ENCODE data around the gene ZNF511. TPM values are rescaled to one million over a fixed set of nuclear protein-coding genes. Genes with fewer than 3 reads are reported as not detected.

Gene ZNF511
- total RNA-seq, 1 experiment from 2014 or later = 42.7 TPM

- peaks cover 13% of the 10 kb centered on the region for H3K36me3 Mint-ChIP-seq (ENCODE audit: insufficient read depth, unreplicated experiment)
- peak; percentile 25 for DNase-seq (ENCODE audit: unreplicated experiment)
- no peaks in the 10 kb centered on the region for H3K27me3 Mint-ChIP-seq (ENCODE audit: insufficient read depth, unreplicated experiment)
- no peaks in the 10 kb centered on the region for H3K9me3 Mint-ChIP-seq (ENCODE audit: unreplicated experiment)
- intact Hi-C loops (cut with micrococcal nuclease) = no loop called here
- peaks cover 16% of the 10 kb centered on the region for H3K4me1 Mint-ChIP-seq (ENCODE audit: insufficient read depth, unreplicated experiment)
- H3K27ac Mint-ChIP-seq (ENCODE audit: low read depth, unreplicated experiment) = no peak overlapping the region
- H3K4me3 Mint-ChIP-seq (ENCODE audit: unreplicated experiment) = peak overlapping the region; percentile 40
- BruUV-seq (replicated peaks) = no TSS peak
- POLR2A ChIA-PET = interaction anchor here (1.2 to 4.7 kb wide), 2 partner anchors 17 kb away, joined by 4 to 45 read pairs; no protein-coding TSS in a partner anchor
- TF ChIP-seq CTCF (IDR thresholded peaks at IDR 0.05; ENCODE audit: unreplicated experiment) = no peak
- CTCF ChIA-PET = interaction anchor here (0.6 to 1.1 kb wide), 5 partner anchors 9 to 130 kb away, joined by 3 to 4 read pairs (median 3); partner anchors contain the start of gene FUOM
Measured at GRCh38 chr10:133275684-133276092, 33.0 kb upstream of the ZNF511 start.

GRCh38 chr10:133276100-133276434 lies 32.6 kb upstream of the ZNF511 start:
- DNase-seq (ENCODE audit: unreplicated experiment) = no peak
- H3K36me3 Mint-ChIP-seq (ENCODE audit: insufficient read depth, unreplicated experiment) = peaks cover 13% of the 10 kb centered on the region
- no peak overlapping the region for H3K27ac Mint-ChIP-seq (ENCODE audit: low read depth, unreplicated experiment)
- peak overlapping the region; percentile 40 for H3K4me3 Mint-ChIP-seq (ENCODE audit: unreplicated experiment)
- H3K9me3 Mint-ChIP-seq (ENCODE audit: unreplicated experiment) = no peaks in the 10 kb centered on the region
- TF ChIP-seq CTCF (IDR thresholded peaks at IDR 0.05; ENCODE audit: unreplicated experiment) = no peak
- POLR2A ChIA-PET = interaction anchor here (4.7 kb wide), 1 partner anchor 18 kb away, joined by 45 read pairs; no protein-coding TSS in a partner anchor
- no peaks in the 10 kb centered on the region for H3K27me3 Mint-ChIP-seq (ENCODE audit: insufficient read depth, unreplicated experiment)
- no TSS peak for BruUV-seq (replicated peaks)
- peaks cover 16% of the 10 kb centered on the region for H3K4me1 Mint-ChIP-seq (ENCODE audit: insufficient read depth, unreplicated experiment)
- intact Hi-C loops (cut with micrococcal nuclease) = no loop called here
- CTCF ChIA-PET = interaction anchor here (0.6 to 1.1 kb wide), 2 partner anchors 19 to 130 kb away, joined by 3 to 4 read pairs; no protein-coding TSS in a partner anchor

GRCh38 chr10:133276435-133277201 lies 32.1 kb upstream of the ZNF511 start, which contains the start of gene ADAM8:
TSS of gene ADAM8 (minus strand) at chr10:133276868. CDS start at chr10:133276817, 51 bp downstream.
- Mint-ChIP-seq H3K4me1 (ENCODE audit: insufficient read depth, unreplicated experiment) (peaks cover 16% of the 10 kb centered on the region), H3K27ac (ENCODE audit: low read depth, unreplicated experiment) (peak within 1 kb of the TSS; percentile 85), H3K36me3 (ENCODE audit: insufficient read depth, unreplicated experiment) (peaks cover 19% of the 10 kb centered on the region), H3K4me3 (ENCODE audit: unreplicated experiment) (peak within 1 kb of the TSS; percentile 40), H3K9me3 (ENCODE audit: unreplicated experiment) (no peaks in the 10 kb centered on the region), H3K27me3 (ENCODE audit: insufficient read depth, unreplicated experiment) (no peaks in the 10 kb centered on the region)
- TF ChIP-seq CTCF (IDR thresholded peaks at IDR 0.05; ENCODE audit: unreplicated experiment) = no peak
- DNase-seq (ENCODE audit: unreplicated experiment) = no peak
- ChIA-PET POLR2A (interaction anchor here (1.7 to 4.7 kb wide), 2 partner anchors 9 to 18 kb away, joined by 6 to 45 read pairs; no protein-coding TSS in a partner anchor), CTCF (interaction anchor here (0.6 to 1.5 kb wide), 4 partner anchors 7 to 206 kb away, joined by 3 to 4 read pairs (median 3); no protein-coding TSS in a partner anchor)
- intact Hi-C loops (cut with micrococcal nuclease) = no loop called here
- no TSS peak for BruUV-seq (replicated peaks)

GRCh38 chr10:133277277-133277992 lies 31.3 kb upstream of the ZNF511 start:
- CTCF ChIA-PET = interaction anchor here (0.6 to 2.2 kb wide), 7 partner anchors 8 to 207 kb away, joined by 3 to 15 read pairs (median 4); no protein-coding TSS in a partner anchor

More at GRCh38 chr10:133277277-133277992, 31.3 kb upstream of the ZNF511 start:
- intact Hi-C loops (cut with micrococcal nuclease) = no loop called here
- peak overlapping the region; percentile 85 for H3K27ac Mint-ChIP-seq (ENCODE audit: low read depth, unreplicated experiment)
- no peak overlapping the region for H3K4me3 Mint-ChIP-seq (ENCODE audit: unreplicated experiment)
- peaks cover 16% of the 10 kb centered on the region for H3K4me1 Mint-ChIP-seq (ENCODE audit: insufficient read depth, unreplicated experiment)
- H3K36me3 Mint-ChIP-seq (ENCODE audit: insufficient read depth, unreplicated experiment) = peaks cover 25% of the 10 kb centered on the region
- POLR2A ChIA-PET = interaction anchor here (1.4 to 4.7 kb wide), 5 partner anchors 10 to 374 kb away, joined by 6 to 45 read pairs (median 9); partner anchors contain the start of genes TUBGCP2 and ZNF511
- TF ChIP-seq CTCF (IDR thresholded peaks at IDR 0.05; ENCODE audit: unreplicated experiment) = no peak
- no TSS peak for BruUV-seq (replicated peaks)
- no peak for DNase-seq (ENCODE audit: unreplicated experiment)
- no peaks in the 10 kb centered on the region for H3K9me3 Mint-ChIP-seq (ENCODE audit: unreplicated experiment)
- no peaks in the 10 kb centered on the region for H3K27me3 Mint-ChIP-seq (ENCODE audit: insufficient read depth, unreplicated experiment)

All from MCF 10A (cell line).